ENCODE measurements around the gene PNLIPRP3.
"Not testable (repeated sequence)": the region's sequence is repeated elsewhere in the genome, so short reads cannot be mapped to it uniquely, and the experiment has no call there.

PNLIPRP3 gene

DNA sequence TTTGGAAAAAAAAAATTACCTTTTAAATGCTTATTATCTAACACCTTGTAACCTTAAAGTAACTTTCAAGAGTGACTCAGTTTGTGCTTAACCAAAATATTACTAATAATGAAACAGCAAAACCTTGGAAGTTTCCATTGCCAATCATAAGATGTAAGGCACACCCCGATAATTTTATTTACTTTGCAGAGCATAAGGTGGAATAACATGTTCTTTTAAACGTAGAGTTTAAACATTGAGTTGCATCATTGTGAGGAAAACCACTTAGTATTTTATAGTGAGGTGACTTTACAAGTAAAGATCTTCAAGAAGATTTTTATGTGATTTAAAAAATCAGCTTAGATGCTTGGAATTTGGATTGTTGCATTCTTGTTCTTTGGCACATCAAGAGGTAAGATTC is at the start of gene PNLIPRP3:
Gene PNLIPRP3 (plus strand): TSS at position 177 of the 400 bp plus-strand sequence. CDS start 166 bp downstream, at position 343.
- no peak for DNase-seq

DNA sequence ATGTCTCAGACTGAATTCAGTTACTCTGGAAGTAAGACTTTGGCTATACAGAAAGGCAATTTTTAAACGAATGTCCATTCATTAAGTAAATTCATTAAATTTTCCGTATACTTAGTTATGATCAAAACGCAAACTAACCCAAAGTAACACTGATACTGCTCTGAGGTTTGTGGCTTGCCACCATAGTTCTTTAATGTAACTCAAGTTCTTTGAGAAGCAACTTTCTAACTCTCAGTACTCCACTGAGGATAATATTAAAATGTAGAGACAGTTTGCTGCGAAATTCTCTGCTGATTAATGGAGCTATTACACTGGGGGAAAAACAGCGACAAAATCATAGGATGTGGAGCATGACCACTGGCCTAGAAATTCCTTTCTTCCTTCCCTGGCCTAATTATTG is 45.4 kb upstream of the PNLIPRP3 start:
- no peak for DNase-seq

DNA sequence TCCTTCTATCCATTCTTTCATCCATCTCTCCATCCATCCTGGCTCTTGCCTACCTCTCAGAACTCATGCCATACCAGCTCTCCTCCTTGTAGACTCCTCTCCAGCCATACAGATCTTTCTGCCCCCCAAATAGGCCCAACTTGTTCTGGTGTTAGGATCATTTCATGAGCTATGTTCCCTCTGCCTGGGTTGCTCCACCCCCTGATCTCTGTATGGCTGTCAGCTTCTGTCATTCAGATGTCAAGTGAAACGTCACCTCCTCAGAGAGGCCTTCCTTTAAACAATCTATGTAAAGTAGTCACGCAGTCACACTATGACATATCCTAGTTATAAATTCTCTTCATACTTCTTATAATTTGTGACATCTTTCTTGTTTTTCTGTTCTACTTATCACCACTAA is 42.3 kb upstream of the PNLIPRP3 start:
- DNase-seq: no peak

DNA sequence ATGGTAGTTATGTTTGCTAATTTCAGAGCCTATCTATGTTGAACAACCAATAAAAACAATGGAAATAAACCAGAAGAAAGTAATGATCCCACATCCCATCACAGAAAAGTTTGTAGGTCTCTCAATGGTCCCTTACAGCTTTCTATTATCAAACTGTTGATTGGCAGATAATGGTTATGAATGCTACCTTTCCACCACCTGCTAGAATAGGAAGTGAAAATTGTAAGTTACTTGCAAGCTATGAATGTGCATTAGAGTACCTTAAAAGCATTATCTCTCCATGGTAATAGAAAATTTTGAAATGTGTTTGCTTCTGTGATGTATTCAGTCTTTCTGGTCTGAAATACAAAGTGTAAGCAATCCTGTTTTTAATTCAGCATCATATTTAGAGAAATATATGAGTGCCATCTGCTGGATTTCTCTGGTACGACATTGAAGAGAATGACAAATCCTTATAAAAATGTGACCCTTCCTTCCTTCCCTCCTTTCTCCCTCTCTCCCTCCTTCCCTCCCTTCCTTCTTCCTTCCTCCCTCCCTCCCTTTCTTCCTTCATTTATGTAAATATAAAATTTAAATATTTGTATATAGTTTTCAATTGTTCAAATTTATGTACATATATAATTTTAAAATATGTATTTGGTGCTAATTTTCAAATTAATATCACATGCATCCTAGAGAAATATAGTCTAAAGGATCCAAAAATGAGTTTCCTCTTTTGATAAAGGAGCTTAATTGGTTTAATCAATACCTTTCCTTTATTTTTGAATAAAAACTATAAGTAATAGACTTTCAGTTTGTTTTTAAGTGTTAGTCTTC is 41.4 kb upstream of the PNLIPRP3 start:
- DNase-seq: no peak

DNA sequence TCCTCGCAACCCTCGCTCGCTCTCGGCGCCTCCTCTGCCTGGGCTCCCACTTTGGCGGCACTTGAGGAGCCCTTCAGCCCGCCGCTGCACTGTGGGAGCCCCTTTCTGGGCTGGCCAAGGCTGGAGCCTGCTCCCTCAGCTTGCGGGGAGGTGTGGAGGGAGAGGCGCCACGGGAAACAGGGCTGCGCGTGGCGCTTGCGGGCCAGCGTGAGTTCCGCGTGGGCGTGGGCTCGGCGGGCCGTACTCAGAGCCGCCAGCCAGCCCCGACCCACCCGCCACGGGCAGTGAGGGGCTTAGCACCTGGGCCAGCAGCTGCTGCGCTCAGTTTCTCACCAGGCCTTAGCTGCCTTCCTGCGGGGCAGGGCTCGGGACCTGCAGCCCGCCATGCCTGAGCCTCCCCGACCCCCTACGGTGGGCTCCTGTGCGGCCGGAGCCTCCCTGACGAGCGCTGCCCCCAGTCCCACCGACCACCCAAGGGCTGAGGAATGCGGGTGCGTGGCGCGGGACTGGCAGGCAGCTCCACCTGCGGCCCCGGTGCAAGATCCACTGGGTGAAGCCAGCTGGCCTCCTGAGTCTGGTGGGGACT is 34.3 kb upstream of the PNLIPRP3 start:
- not testable (repeated sequence) for DNase-seq

DNA sequence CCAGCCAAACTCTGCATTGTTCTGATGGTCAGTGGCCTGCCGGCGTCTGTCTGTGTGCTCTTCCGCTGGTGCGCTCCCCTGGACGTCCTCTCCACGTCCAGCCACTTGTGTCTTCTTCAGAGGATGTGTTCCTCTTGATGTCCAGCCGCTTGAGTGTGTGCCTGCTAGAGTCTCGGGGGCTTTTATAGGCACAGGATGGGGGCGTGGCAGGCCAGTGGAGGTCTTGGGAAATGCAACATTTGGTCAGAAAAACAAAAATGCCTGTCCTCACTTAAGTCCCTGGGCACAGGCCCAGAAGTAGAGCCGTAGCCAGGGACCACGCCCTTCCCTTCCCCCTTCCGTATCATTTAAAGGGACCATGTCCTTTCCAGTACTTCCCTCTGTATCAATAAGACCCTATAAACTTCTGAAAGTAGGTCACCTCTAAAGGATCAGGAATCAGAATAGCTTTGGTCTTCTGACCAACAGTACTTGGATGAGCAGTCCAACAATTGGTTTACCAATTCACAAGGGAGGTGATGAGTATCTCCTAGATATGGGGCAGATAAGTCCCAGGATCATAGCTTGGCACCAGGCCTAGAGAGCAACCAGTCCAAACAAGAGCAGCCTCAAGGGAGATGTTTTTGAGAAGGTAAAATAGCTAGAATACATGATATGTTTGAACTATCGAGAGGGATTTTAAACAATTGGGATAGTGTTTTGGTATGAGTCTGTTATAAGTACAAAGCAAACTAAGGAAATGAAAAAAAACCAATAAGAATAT is 32.2 kb upstream of the PNLIPRP3 start:
- no peak for DNase-seq

DNA sequence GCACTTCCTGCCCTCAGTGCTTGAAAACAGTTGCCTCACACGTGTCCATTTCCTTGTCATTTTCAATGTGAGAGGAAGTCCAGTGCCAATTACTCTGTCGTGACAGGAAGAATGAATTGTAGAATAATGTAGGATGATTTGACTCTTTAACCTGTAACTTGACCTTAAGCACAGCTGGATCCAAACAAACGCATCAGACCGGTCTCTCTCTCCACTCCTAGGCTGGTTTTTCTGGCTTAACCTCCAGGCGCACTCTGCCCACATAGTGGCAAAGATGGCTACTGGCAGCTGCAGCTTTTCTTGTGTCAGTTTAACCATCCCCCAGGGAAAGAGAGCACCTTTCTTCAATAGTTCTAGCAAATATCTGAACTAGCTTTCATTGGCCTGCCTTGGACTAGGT is 29.4 kb upstream of the PNLIPRP3 start:
- DNase-seq: no peak

DNA sequence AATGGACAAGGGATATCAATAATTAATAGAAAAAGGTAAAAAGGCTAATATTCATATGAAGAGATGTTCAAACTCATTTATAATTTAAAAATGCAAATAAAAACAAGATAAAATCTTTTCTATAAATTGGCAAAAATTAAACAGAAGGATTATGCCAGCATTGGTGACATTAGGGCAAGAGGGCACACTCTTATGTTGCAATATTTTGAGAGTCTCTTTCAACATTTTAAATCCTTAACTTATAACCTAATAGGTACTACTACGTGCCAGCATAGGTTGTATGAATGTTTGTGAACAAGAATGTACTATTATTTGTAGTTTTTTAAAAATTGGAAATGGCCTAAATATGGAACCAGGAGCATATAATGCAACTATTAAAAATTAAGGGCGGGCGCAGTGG is 24.8 kb upstream of the PNLIPRP3 start:
- DNase-seq: no peak

DNA sequence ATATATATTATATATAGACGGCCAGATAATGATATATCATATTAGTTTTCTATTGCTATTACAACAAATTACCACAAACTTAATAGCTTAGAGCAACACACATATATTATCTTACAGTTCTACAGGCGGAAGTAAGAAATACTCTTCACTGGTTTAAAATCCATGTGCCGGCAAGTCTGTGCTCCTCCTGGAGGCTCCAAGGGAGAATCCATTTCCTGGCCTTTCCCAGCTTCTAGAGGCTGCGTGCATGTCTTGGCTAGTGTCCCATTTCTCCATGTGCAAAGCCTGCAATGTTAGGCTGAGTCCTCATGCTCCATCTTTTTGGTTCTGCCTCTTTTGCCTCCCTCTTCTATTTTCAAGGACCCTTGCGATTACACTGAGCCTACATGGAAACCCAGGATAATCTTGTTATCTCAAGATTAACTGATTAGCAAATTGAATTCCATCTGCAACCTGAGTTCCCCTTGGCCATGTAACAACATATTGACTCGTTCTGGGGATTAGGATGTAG is 23.9 kb upstream of the PNLIPRP3 start:
- no peak for DNase-seq

DNA sequence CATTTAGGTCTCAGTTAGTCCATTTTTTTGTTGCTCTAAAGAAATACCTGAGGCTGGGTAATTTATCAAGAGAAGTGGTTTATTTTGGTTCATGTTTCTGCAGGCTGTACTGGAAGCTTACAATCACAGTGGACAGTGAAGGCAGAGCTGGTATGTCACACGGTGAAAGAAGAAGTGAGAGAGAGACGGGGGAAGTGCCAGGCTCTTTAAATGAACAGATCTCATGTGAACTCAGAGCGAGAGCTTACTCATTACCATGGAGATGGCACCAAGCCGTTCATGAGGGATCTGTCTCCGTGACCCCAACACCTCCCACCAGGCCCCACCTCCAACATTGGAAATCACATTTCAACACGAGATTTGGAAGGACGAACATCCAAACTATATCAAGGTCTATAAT is 18.9 kb upstream of the PNLIPRP3 start:
- no peak for DNase-seq

DNA sequence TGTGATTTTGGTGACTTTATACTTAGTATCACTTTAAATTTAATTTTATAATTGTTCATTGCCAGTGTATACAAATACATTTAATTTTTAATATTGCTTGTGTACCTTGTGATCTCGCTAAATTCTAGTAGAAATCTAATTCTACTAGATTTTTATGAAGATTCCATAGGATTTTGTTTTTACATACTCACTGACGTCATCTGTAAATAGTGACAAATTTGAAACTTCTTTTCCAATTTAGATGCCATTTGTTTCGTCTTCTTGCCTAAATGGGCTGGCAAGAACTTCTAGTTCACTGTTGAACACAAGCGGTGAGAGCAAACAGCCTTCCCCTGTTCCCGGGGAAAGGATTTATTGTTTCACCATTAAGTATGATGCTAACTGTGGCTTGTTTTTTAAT is 17.3 kb upstream of the PNLIPRP3 start:
- no peak for DNase-seq

DNA sequence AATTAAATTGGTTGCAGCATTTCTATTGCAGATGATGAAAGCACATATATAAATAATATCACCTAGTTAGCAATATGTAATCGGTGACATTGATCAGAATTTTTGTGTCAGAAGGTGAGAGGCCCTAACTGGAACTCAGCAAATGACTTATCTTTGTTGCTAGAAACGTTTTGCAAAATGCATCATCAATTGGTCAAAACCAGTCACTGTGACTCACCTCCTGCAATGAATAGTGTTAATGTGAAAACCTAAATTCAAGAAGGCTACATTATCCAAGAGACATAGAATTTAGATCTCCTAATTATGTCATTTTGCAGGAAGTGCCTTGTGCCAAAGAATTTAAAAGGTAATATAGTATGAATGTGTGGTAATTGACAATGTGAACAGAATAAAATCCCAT is 9.8 kb upstream of the PNLIPRP3 start:
- no peak for DNase-seq

DNA sequence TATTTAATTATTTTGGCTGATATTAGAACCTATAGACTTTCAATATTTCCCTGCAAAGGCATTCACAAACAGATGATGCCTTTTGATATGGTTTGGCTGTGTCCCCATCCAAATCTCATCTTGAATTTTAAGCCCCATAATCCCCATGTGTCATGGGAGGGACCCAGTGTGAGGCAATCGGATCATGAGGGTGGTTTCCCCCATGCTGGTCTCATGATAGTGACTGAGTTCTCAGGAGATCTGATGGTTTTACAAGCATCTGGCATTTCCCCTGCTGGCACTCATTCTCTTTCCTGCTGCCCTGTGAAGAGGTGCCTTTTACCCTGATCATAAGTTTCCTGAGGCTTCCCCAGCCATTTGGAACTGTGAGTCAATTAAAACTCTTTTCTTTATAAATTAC is 9.3 kb upstream of the PNLIPRP3 start:
- no peak for DNase-seq

DNA sequence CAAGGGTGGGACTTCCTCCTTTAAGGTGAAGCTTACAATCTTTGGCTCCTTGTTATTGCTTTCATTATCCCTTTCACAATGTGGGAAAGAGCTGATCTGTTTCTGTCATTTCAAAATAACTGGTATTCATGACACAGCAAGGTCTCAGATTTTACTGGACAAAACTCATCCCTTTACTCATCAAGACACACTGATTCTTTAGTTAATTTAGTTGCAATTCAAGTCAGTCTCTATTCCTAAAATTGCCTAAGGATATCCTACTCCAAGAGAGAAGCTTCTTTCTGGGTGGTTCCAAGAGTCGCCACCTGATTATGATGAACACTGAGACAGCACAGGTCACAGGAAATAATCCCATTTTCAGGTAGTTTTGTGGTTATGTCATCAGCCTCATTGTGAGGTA is 5.8 kb upstream of the PNLIPRP3 start:
- no peak for DNase-seq

DNA sequence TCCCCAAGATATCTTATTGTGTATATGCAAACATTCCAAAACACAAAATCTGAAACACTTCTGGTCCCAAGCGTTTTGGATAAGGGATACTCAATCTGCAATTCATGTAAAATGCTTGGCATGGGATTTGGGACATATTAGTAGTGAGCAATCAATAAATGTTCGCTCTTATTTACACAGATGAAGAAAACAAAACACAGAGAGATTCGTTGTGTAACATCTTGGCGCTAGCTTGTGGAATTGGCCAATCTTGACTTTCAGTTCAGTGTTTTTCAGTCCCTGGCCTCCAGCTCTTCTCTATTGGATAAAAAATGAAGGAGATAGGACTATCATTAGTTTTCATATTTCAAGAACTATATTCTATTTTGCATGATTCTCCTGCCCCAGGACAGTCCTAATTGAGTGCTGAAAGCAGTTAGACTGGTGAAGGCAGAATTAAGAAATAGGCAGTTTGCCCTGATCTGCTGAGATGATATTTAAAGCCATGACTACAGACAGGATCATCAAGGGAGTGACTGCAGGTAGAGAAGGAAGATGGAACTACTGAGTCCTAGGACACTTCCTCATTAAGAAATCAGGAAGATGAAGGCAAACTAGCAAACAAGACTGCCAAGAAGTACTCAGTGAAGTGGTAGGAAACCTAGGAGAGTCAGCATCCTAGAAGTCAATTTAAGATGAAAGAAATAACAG is 1.8 kb downstream of the PNLIPRP3 start:
- DNase-seq: no peak

DNA sequence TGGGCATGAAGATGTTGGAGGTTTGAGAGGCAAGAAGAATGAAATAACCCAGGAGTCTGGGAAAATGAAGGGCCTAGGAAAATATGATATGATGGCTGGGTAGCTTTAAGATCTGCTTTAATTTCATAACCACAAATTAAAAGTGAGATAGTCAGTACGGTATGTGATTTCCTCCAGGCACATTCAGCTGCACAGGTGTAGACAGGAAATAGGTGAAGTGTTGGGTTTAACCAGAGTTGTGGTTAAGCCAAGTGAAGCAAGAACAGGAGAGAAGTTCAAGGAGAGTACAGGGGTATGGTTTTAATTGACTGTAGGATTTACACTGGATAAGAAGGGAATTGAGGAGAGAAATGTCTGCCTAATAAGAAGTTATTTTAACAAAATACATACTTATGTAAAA is 2.6 kb downstream of the PNLIPRP3 start:
- DNase-seq: no peak

DNA sequence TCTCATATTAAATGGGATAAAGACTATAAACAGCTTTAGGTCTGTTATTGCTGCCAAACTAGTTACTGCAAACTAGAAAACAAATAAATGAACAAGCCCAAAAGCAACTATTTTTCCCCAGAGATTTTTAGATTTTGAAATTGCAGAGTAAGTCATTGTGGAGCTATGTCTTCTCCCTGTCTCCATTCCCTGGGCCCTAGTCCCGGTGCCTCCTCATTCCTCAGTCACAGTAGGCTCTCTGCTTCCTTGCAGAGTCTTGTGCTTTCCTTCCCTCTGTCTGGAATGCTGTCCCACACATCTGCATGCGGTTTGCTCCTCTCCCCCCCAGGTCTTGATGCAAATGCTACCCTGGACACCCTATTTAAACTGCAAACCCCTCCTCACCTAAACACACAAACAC is 4.0 kb downstream of the PNLIPRP3 start:
- DNase-seq: no peak

DNA sequence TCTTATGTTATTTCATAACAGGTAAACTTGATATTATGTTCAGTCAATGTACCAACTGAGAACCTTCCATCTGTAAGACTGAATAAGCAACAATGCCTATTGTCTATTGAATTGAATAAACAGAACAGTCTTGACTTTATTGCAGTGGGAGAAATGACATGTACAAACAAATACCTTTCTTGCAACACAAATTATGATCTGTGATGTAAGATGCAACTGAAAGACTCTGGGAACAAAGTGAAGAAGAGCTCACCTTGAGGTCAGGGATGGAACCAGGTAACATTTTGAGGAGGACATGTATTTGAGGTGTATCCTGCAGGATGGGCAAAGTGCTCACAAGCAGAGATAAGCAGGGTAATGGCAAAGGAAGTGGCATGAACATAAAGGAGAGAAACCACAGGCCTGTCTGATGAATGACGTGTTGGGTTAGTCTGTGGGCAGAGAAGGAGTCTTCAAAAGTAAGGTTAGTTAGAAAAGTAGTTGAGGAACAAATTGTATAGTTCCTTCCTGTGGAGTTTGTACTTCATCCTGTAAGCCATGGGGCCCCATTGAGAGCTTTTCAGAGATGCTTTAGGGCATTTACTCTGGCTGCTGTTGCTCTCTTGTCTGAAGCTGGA is 9.5 kb downstream of the PNLIPRP3 start:
- DNase-seq: no peak

DNA sequence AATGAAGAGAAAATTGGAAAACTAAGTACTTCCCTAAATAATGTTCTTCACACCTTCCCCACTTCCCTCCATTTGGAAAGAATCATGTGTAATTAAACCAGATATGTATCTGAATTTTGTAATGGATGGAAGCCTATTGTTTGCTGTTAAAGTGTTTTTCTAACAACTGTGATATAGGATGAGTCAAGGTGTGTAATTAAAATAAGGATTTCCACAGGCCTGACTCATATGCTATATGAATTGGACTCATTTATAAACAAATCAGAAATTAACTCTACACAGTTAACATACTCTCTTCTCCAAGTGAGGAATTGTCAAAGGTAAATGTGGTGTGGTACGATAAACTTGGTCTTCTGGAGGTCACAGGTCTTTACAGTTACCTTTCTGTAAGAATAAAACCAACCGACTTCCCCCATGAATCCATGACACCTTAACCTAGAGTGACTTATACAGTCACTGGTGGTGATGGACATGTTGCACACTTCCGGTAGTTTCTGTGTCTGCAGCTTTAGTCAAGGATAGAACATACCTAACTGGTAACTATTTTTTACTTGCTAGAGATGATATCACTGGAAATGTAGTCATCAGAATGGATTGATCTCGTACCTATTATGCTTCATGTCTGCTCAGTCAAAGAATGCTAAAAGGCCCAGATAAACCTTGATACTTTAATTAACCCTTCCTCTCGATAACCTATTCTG is 12.8 kb downstream of the PNLIPRP3 start:
- no peak for DNase-seq

DNA sequence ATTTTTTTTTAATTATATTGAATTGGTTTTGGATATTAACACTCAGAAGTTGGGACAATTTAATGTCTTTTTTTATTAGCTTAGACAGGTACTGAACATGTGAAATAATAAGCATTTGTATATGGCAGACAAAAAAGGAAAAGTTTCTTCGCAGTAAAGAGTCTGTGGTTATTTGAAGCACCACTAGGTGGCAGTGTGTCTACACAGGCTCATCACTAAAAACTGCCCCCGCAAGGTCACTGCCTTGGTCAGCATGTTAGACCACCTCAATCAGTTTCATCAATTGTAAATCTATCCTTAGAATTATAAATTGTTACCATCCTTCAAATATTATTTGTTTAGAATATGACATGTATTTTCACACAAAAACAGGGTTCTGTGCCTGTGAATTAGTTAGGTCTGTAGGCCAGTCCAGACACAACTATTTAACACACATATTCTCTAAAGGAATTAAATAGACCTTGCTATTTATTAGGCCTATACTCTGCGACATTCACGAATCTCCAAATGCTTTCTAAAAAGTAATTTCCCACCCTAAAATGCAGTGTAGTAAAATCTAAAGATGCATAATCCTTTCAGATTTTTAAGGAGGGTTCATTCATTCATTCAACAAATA is 17.0 kb downstream of the PNLIPRP3 start:
- no peak for DNase-seq

DNA sequence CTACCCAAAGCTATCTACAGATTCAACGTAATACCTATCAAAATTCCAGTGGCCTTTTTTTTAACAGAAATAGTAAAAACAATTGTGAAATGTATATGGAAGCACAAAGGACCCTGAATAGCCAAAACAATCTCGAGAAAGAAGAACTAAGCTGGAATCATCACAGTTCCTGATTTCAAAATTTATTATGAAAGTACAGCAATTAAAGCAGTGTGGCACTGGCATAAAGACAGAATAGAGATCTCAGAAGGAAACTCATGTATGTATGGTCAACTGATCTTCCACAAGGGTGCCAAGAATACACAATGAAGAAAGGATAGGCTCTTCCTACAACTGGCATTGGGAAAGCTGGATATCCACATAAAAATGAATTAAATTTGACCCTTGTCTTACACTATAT is 23.2 kb downstream of the PNLIPRP3 start:
- DNase-seq: no peak
